IPS-18a (cell line): Measurements from ENCODE around the gene ZBTB44.
"Not testable (repeated sequence)": the region's sequence is repeated elsewhere in the genome, so short reads cannot be mapped to it uniquely, and the experiment has no call there.

ENCODE experiments used
- H3K27ac ChIP-seq: one replicate; pipeline ENCODE4 v1.5.1; 2013; ENCODE audit warnings: low read length
- H3K27me3 ChIP-seq: one replicate; pipeline ENCODE4 v1.6.1; 2013; ENCODE audit warnings: mild to moderate bottlenecking, low read length; ENCODE audit not compliant: control insufficient read depth, insufficient read depth
- H3K36me3 ChIP-seq: one replicate; pipeline ENCODE4 v1.6.1; 2013; ENCODE audit warnings: low read depth, low read length; ENCODE audit not compliant: control insufficient read depth
- H3K4me1 ChIP-seq: one replicate; pipeline ENCODE4 v1.6.1; 2013; ENCODE audit warnings: low read depth, low read length; ENCODE audit not compliant: control insufficient read depth
- H3K4me3 ChIP-seq: one replicate; pipeline ENCODE4 v1.5.1; 2013; ENCODE audit warnings: low read length
- H3K9ac ChIP-seq: one replicate; pipeline ENCODE4 v1.6.1; 2013; ENCODE audit warnings: mild to moderate bottlenecking, low read length, moderate library complexity
- H3K9me3 ChIP-seq: one replicate; pipeline ENCODE4 v1.6.1; 2013; ENCODE audit warnings: low read depth, low read length; ENCODE audit not compliant: control insufficient read depth

Gene ZBTB44

GRCh38 chr11:130246270-130246669 is 68.4 kb downstream of the ZBTB44 start:
- Histone ChIP-seq H3K9me3 (no peaks in the 10 kb centered on the region), H3K36me3 (no peaks in the 10 kb centered on the region), H3K27ac (no peak overlapping the region), H3K9ac (no peak overlapping the region), H3K27me3 (no peaks in the 10 kb centered on the region), H3K4me3 (no peak overlapping the region), H3K4me1 (peaks cover 12% of the 10 kb centered on the region)

- not testable (repeated sequence) for H3K4me3 ChIP-seq, H3K4me1 ChIP-seq, H3K27ac ChIP-seq, H3K27me3 ChIP-seq, H3K9ac ChIP-seq, H3K9me3 ChIP-seq, H3K36me3 ChIP-seq
These were observed 69.3 kb downstream of the ZBTB44 start for GRCh38 chr11:130245375-130245774.

GRCh38 chr11:130244848-130245247 is 69.9 kb downstream of the ZBTB44 start:
- H3K9ac ChIP-seq, result no peak overlapping the region
- no peak overlapping the region for H3K27ac ChIP-seq
- no peaks in the 10 kb centered on the region for H3K27me3 ChIP-seq
- H3K4me3 ChIP-seq, result no peak overlapping the region
- H3K4me1 ChIP-seq, result no peaks in the 10 kb centered on the region
- H3K36me3 ChIP-seq, result no peaks in the 10 kb centered on the region
- no peaks in the 10 kb centered on the region for H3K9me3 ChIP-seq

GRCh38 chr11:130243816-130244215 is 70.9 kb downstream of the ZBTB44 start:
- Histone ChIP-seq H3K4me1 (no peaks in the 10 kb centered on the region), H3K9me3 (no peaks in the 10 kb centered on the region), H3K27ac (no peak overlapping the region), H3K9ac (no peak overlapping the region), H3K4me3 (no peak overlapping the region), H3K36me3 (peaks cover 10% of the 10 kb centered on the region), H3K27me3 (no peaks in the 10 kb centered on the region)

GRCh38 chr11:130241713-130242112 is 73.0 kb downstream of the ZBTB44 start:
- Histone ChIP-seq H3K9me3 (no peaks in the 10 kb centered on the region), H3K4me1 (no peaks in the 10 kb centered on the region), H3K9ac (no peak overlapping the region), H3K36me3 (peaks cover 28% of the 10 kb centered on the region), H3K27ac (no peak overlapping the region), H3K4me3 (no peak overlapping the region), H3K27me3 (no peaks in the 10 kb centered on the region)

GRCh38 chr11:130237282-130238006 is 77.3 kb downstream of the ZBTB44 start:
- H3K36me3 ChIP-seq, result peaks cover 47% of the 10 kb centered on the region
- H3K9me3 ChIP-seq, result no peaks in the 10 kb centered on the region
- no peaks in the 10 kb centered on the region for H3K4me1 ChIP-seq
- no peak overlapping the region for H3K27ac ChIP-seq
- no peak overlapping the region for H3K9ac ChIP-seq
- no peaks in the 10 kb centered on the region for H3K27me3 ChIP-seq
- no peak overlapping the region for H3K4me3 ChIP-seq

- no peaks in the 10 kb centered on the region for H3K4me1 ChIP-seq
- peaks cover 42% of the 10 kb centered on the region for H3K36me3 ChIP-seq
- H3K4me3 ChIP-seq, result no peak overlapping the region
- no peaks in the 10 kb centered on the region for H3K27me3 ChIP-seq
- H3K9ac ChIP-seq, result no peak overlapping the region
- H3K9me3 ChIP-seq, result no peaks in the 10 kb centered on the region
- no peak overlapping the region for H3K27ac ChIP-seq
These were observed 80.4 kb downstream of the ZBTB44 start for GRCh38 chr11:130234315-130234714.

- H3K4me3 ChIP-seq, H3K9ac ChIP-seq, H3K9me3 ChIP-seq, H3K27me3 ChIP-seq, H3K27ac ChIP-seq, H3K4me1 ChIP-seq: not testable (repeated sequence)
- peaks cover 37% of the 10 kb centered on the region for H3K36me3 ChIP-seq
These were observed 80.8 kb downstream of the ZBTB44 start for GRCh38 chr11:130233888-130234287.

- not testable (repeated sequence) for H3K9me3 ChIP-seq, H3K4me1 ChIP-seq, H3K4me3 ChIP-seq, H3K9ac ChIP-seq, H3K27ac ChIP-seq, H3K27me3 ChIP-seq
- peaks cover 33% of the 10 kb centered on the region for H3K36me3 ChIP-seq
These were observed 81.2 kb downstream of the ZBTB44 start for GRCh38 chr11:130233486-130233885.

- Histone ChIP-seq H3K9ac (no peak overlapping the region), H3K27ac (no peak overlapping the region), H3K36me3 (no peaks in the 10 kb centered on the region), H3K27me3 (no peaks in the 10 kb centered on the region), H3K4me1 (peaks cover 5% of the 10 kb centered on the region), H3K9me3 (no peaks in the 10 kb centered on the region), H3K4me3 (no peak overlapping the region)
These were observed 87.3 kb downstream of the ZBTB44 start for GRCh38 chr11:130227373-130227772.

GRCh38 chr11:130223291-130223971 is 91.3 kb downstream of the ZBTB44 start:
- no peaks in the 10 kb centered on the region for H3K4me1 ChIP-seq
- H3K9ac ChIP-seq, result no peak overlapping the region
- no peak overlapping the region for H3K27ac ChIP-seq
- no peak overlapping the region for H3K4me3 ChIP-seq
- H3K9me3 ChIP-seq, result no peaks in the 10 kb centered on the region
- no peaks in the 10 kb centered on the region for H3K36me3 ChIP-seq
- H3K27me3 ChIP-seq, result no peaks in the 10 kb centered on the region
